Measurements from ENCODE around the gene LHX6. TPM values are rescaled to one million over a fixed set of nuclear protein-coding genes. Genes with fewer than 3 reads are reported as not detected.

Gene LHX6
- total and polyA plus RNA-seq, 4 donors, result 12.2 to 13.8 TPM; not detected in 2

GRCh38 chr9:122246666-122247065 is 17.9 kb upstream of the LHX6 start:
- Histone ChIP-seq H3K4me1 (ENCODE audit: control insufficient read depth in 1 of 2, insufficient read depth in 2 of 2, low read length in 2 of 2) (no peaks in the 10 kb centered on the region), H3K27ac (ENCODE audit: low read depth in 1 of 2, low read length in 2 of 2) (no peak overlapping the region), H3K36me3 (ENCODE audit: control insufficient read depth in 1 of 2, insufficient read depth in 2 of 2, low read length in 1 of 2) (peaks cover 7 to 8% of the 10 kb centered on the region in 2 donors), H3K9me3 (ENCODE audit: control insufficient read depth, low read length) (no peaks in the 10 kb centered on the region), H3K4me3 (ENCODE audit: low read length in 2 of 2) (no peak overlapping the region), H3K27me3 (ENCODE audit: control insufficient read depth in 1 of 2, insufficient read depth in 2 of 2, low read length in 1 of 2) (no peaks in the 10 kb centered on the region)
- no peak for ATAC-seq (ENCODE audit: low FRiP score)
- DNase-seq, result no peak
- intact Hi-C loops (cut with DNase I), result no loop called here
- 76 to 77% methylated on average over 3 of the region's 3 CpGs for WGBS, 2 donors

- H3K27ac ChIP-seq (ENCODE audit: low read depth in 1 of 2, low read length in 2 of 2), result no peak overlapping the region
- H3K27me3 ChIP-seq (ENCODE audit: control insufficient read depth in 1 of 2, insufficient read depth in 2 of 2, low read length in 1 of 2), result no peaks in the 10 kb centered on the region
- DNase-seq (no peak), ATAC-seq (ENCODE audit: low FRiP score) (no peak)
- peaks cover 9 to 12% of the 10 kb centered on the region in 2 donors for H3K36me3 ChIP-seq (ENCODE audit: control insufficient read depth in 1 of 2, insufficient read depth in 2 of 2, low read length in 1 of 2)
- H3K4me3 ChIP-seq (ENCODE audit: low read length in 2 of 2), result no peak overlapping the region
- H3K9me3 ChIP-seq (ENCODE audit: control insufficient read depth, low read length), result no peaks in the 10 kb centered on the region
- WGBS, 2 donors, result 94 to 95% methylated on average over 3 of the region's 3 CpGs
- intact Hi-C loops (cut with DNase I), result no loop called here
- H3K4me1 ChIP-seq (ENCODE audit: control insufficient read depth in 1 of 2, insufficient read depth in 2 of 2, low read length in 2 of 2), result no peaks in the 10 kb centered on the region
These were observed 15.6 kb upstream of the LHX6 start for GRCh38 chr9:122244349-122244748.

- intact Hi-C loops (cut with DNase I), result no loop called here
- peaks cover 6 to 8% of the 10 kb centered on the region in 2 donors for H3K36me3 ChIP-seq (ENCODE audit: control insufficient read depth in 1 of 2, insufficient read depth in 2 of 2, low read length in 1 of 2)
- H3K4me3 ChIP-seq (ENCODE audit: low read length in 2 of 2), result no peak overlapping the region
- H3K27ac ChIP-seq (ENCODE audit: low read depth in 1 of 2, low read length in 2 of 2), result no peak overlapping the region
- WGBS, 2 donors, result 81 to 82% methylated on average over 5 of the region's 5 CpGs
- no peaks in the 10 kb centered on the region for H3K4me1 ChIP-seq (ENCODE audit: control insufficient read depth in 1 of 2, insufficient read depth in 2 of 2, low read length in 2 of 2)
- DNase-seq (no peak), ATAC-seq (ENCODE audit: low FRiP score) (no peak)
- no peaks in the 10 kb centered on the region for H3K27me3 ChIP-seq (ENCODE audit: control insufficient read depth in 1 of 2, insufficient read depth in 2 of 2, low read length in 1 of 2)
- H3K9me3 ChIP-seq (ENCODE audit: control insufficient read depth, low read length), result no peaks in the 10 kb centered on the region
These were observed 11.0 kb upstream of the LHX6 start for GRCh38 chr9:122239722-122240121.

GRCh38 chr9:122236681-122237080 is 7.9 kb upstream of the LHX6 start:
- no peak for ATAC-seq (ENCODE audit: low FRiP score)
- 83 to 88% methylated on average over 10 of the region's 10 CpGs for WGBS, 2 donors
- intact Hi-C loops (cut with DNase I), result no loop called here

GRCh38 chr9:122234022-122234748 is 5.4 kb upstream of the LHX6 start:
- 87 to 89% methylated on average over 7 of the region's 7 CpGs for WGBS, 2 donors
- Histone ChIP-seq H3K27me3 (ENCODE audit: control insufficient read depth in 1 of 2, insufficient read depth in 2 of 2, low read length in 1 of 2) (no peaks in the 10 kb centered on the region), H3K36me3 (ENCODE audit: control insufficient read depth in 1 of 2, insufficient read depth in 2 of 2, low read length in 1 of 2) (no peaks in the 10 kb centered on the region), H3K4me3 (ENCODE audit: low read length in 2 of 2) (no peak overlapping the region), H3K27ac (ENCODE audit: low read depth in 1 of 2, low read length in 2 of 2) (no peak overlapping the region), H3K4me1 (ENCODE audit: control insufficient read depth in 1 of 2, insufficient read depth in 2 of 2, low read length in 2 of 2) (no peaks in the 10 kb centered on the region), H3K9me3 (ENCODE audit: control insufficient read depth, low read length) (no peaks in the 10 kb centered on the region)
- intact Hi-C loops (cut with DNase I), result no loop called here
- ATAC-seq (ENCODE audit: low FRiP score) (no peak), DNase-seq (no peak)

More at GRCh38 chr9:122236681-122237080, 7.9 kb upstream of the LHX6 start:
- H3K36me3 ChIP-seq (ENCODE audit: control insufficient read depth in 1 of 2, insufficient read depth in 2 of 2, low read length in 1 of 2), result peaks cover 2 to 4% of the 10 kb centered on the region in 2 donors
- no peaks in the 10 kb centered on the region for H3K27me3 ChIP-seq (ENCODE audit: control insufficient read depth in 1 of 2, insufficient read depth in 2 of 2, low read length in 1 of 2)
- H3K27ac ChIP-seq (ENCODE audit: low read depth in 1 of 2, low read length in 2 of 2), result no peak overlapping the region
- H3K4me3 ChIP-seq (ENCODE audit: low read length in 2 of 2), result no peak overlapping the region
- no peaks in the 10 kb centered on the region for H3K9me3 ChIP-seq (ENCODE audit: control insufficient read depth, low read length)
- no peaks in the 10 kb centered on the region for H3K4me1 ChIP-seq (ENCODE audit: control insufficient read depth in 1 of 2, insufficient read depth in 2 of 2, low read length in 2 of 2)
- no peak for DNase-seq

GRCh38 chr9:122232796-122233306 is 4.1 kb upstream of the LHX6 start:
- ATAC-seq (ENCODE audit: low FRiP score), result no peak
- Histone ChIP-seq H3K9me3 (ENCODE audit: control insufficient read depth, low read length) (no peaks in the 10 kb centered on the region), H3K4me3 (ENCODE audit: low read length in 2 of 2) (no peak overlapping the region), H3K27ac (ENCODE audit: low read depth in 1 of 2, low read length in 2 of 2) (no peak overlapping the region), H3K4me1 (ENCODE audit: control insufficient read depth in 1 of 2, insufficient read depth in 2 of 2, low read length in 2 of 2) (no peaks in the 10 kb centered on the region), H3K27me3 (ENCODE audit: control insufficient read depth in 1 of 2, insufficient read depth in 2 of 2, low read length in 1 of 2) (no peaks in the 10 kb centered on the region), H3K36me3 (ENCODE audit: control insufficient read depth in 1 of 2, insufficient read depth in 2 of 2, low read length in 1 of 2) (no peaks in the 10 kb centered on the region)
- intact Hi-C loops (cut with DNase I), result no loop called here
- WGBS, 2 donors, result 69 to 71% methylated on average over 6 of the region's 6 CpGs
- no peak for DNase-seq

- no peaks in the 10 kb centered on the region for H3K27me3 ChIP-seq (ENCODE audit: control insufficient read depth in 1 of 2, insufficient read depth in 2 of 2, low read length in 1 of 2)
- WGBS, 2 donors, result 34 to 38% methylated on average over 4 of the region's 4 CpGs
These were observed 704 bp upstream of the LHX6 start for GRCh38 chr9:122229485-122229837.

GRCh38 chr9:122228191-122228567 is 578 bp downstream of the LHX6 start:
- intact Hi-C loops (cut with DNase I), result no loop called here
- WGBS, 2 donors, result 2% methylated on average over 37 to 38 of the region's 38 CpGs
- Histone ChIP-seq H3K9me3 (ENCODE audit: control insufficient read depth, low read length) (no peaks in the 10 kb centered on the region), H3K36me3 (ENCODE audit: control insufficient read depth in 1 of 2, insufficient read depth in 2 of 2, low read length in 1 of 2) (no peaks in the 10 kb centered on the region), H3K4me1 (ENCODE audit: control insufficient read depth in 1 of 2, insufficient read depth in 2 of 2, low read length in 2 of 2) (no peaks in the 10 kb centered on the region), H3K27me3 (ENCODE audit: control insufficient read depth in 1 of 2, insufficient read depth in 2 of 2, low read length in 1 of 2) (no peaks in the 10 kb centered on the region), H3K4me3 (ENCODE audit: low read length in 2 of 2) (peak overlapping the region in 1 of 2 donors; percentile 1), H3K27ac (ENCODE audit: low read depth in 1 of 2, low read length in 2 of 2) (no peak overlapping the region)
- DNase-seq (no peak), ATAC-seq (ENCODE audit: low FRiP score) (no peak)

More at GRCh38 chr9:122229485-122229837, 704 bp upstream of the LHX6 start:
- Histone ChIP-seq H3K9me3 (ENCODE audit: control insufficient read depth, low read length) (no peaks in the 10 kb centered on the region), H3K4me3 (ENCODE audit: low read length in 2 of 2) (no peak overlapping the region), H3K27ac (ENCODE audit: low read depth in 1 of 2, low read length in 2 of 2) (no peak overlapping the region), H3K4me1 (ENCODE audit: control insufficient read depth in 1 of 2, insufficient read depth in 2 of 2, low read length in 2 of 2) (no peaks in the 10 kb centered on the region), H3K36me3 (ENCODE audit: control insufficient read depth in 1 of 2, insufficient read depth in 2 of 2, low read length in 1 of 2) (no peaks in the 10 kb centered on the region)
- DNase-seq (no peak), ATAC-seq (ENCODE audit: low FRiP score) (no peak)
- intact Hi-C loops (cut with DNase I), result no loop called here

- WGBS, 2 donors, result 10 to 12% methylated on average over 10 of the region's 10 CpGs
These were observed 1.2 kb downstream of the LHX6 start for GRCh38 chr9:122227575-122227900.

More at GRCh38 chr9:122227575-122227900, 1.2 kb downstream of the LHX6 start:
- no peaks in the 10 kb centered on the region for H3K4me1 ChIP-seq (ENCODE audit: control insufficient read depth in 1 of 2, insufficient read depth in 2 of 2, low read length in 2 of 2)
- no peak for ATAC-seq (ENCODE audit: low FRiP score)
- no peaks in the 10 kb centered on the region for H3K9me3 ChIP-seq (ENCODE audit: control insufficient read depth, low read length)
- no peaks in the 10 kb centered on the region for H3K36me3 ChIP-seq (ENCODE audit: control insufficient read depth in 1 of 2, insufficient read depth in 2 of 2, low read length in 1 of 2)
- intact Hi-C loops (cut with DNase I), result no loop called here
- no peak overlapping the region for H3K27ac ChIP-seq (ENCODE audit: low read depth in 1 of 2, low read length in 2 of 2)
- no peaks in the 10 kb centered on the region for H3K27me3 ChIP-seq (ENCODE audit: control insufficient read depth in 1 of 2, insufficient read depth in 2 of 2, low read length in 1 of 2)
- H3K4me3 ChIP-seq (ENCODE audit: low read length in 2 of 2), result no peak overlapping the region
- no peak for DNase-seq
